Measurements from ENCODE around the gene ACAD8. TPM values are rescaled to one million over a fixed set of nuclear protein-coding genes. Genes with fewer than 3 reads are reported as not detected.

Gene ACAD8
- polyA plus RNA-seq, 1 donor (not counting 4 experiments of a cell fraction or from before 2014, with no cell fraction given) = 21.7 TPM

DNA sequence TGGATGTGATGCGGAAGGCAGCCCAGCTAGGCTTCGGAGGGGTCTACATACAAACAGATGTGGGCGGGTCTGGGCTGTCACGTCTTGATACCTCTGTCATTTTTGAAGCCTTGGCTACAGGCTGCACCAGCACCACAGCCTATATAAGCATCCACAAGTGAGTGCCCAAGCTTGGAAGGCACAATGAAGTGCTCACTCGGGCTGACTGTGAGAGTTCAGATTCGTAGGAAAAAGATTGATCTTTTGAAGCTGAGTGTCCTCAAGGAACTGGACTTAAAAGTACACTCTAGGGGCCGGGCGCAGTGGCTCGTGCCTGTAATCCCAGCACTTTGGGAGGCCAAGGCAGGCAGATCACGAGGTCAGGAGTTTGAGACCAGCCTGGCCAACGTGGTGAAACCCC lies 3.7 kb downstream of the ACAD8 start:
- H3K4me1 ChIP-seq (ENCODE audit: control insufficient read depth, extremely low read depth, insufficient read depth, low read length) = peaks cover 3% of the 10 kb centered on the region
- H3K36me3 ChIP-seq (ENCODE audit: control insufficient read depth in 2 of 2, extremely low read depth in 1 of 2, insufficient read depth in 2 of 2, low read length in 2 of 2) = peaks cover 17 to 22% of the 10 kb centered on the region in 2 experiments
- no peak overlapping the region for H2AFZ ChIP-seq (ENCODE audit: control insufficient read depth, low read length)
- H3K27ac ChIP-seq (ENCODE audit: control insufficient read depth, insufficient read depth, low read length) = no peak overlapping the region
- no peaks in the 10 kb centered on the region for H3K9me3 ChIP-seq (ENCODE audit: control insufficient read depth, low read depth, low read length)
- no peak overlapping the region for H3K9ac ChIP-seq (ENCODE audit: control insufficient read depth, extremely low read depth, insufficient read depth, low read length)
- H3K4me2 ChIP-seq (ENCODE audit: control insufficient read depth, extremely low read depth, insufficient read depth, low read depth, low read length) = no peak overlapping the region
- no peak overlapping the region for H3K4me3 ChIP-seq (ENCODE audit: control insufficient read depth in 2 of 3, extremely low read depth in 1 of 3, insufficient read depth in 2 of 3, low read depth in 1 of 3, low read length in 3 of 3)
- dilution Hi-C loops (cut with MboI; ENCODE audit: extremely low pct_ligation_motif_present, low sequenced_read_pairs) = no loop called here
- DNase-seq (ENCODE audit: low read depth, low spot score) = no peak
- H3K27me3 ChIP-seq (ENCODE audit: control insufficient read depth, extremely low read depth, insufficient read depth, low read length) = no peaks in the 10 kb centered on the region
- TF ChIP-seq EZH2 (IDR thresholded peaks at IDR 0.05; ENCODE audit: low read length) = no peak
- TF ChIP-seq, protein P1, sequence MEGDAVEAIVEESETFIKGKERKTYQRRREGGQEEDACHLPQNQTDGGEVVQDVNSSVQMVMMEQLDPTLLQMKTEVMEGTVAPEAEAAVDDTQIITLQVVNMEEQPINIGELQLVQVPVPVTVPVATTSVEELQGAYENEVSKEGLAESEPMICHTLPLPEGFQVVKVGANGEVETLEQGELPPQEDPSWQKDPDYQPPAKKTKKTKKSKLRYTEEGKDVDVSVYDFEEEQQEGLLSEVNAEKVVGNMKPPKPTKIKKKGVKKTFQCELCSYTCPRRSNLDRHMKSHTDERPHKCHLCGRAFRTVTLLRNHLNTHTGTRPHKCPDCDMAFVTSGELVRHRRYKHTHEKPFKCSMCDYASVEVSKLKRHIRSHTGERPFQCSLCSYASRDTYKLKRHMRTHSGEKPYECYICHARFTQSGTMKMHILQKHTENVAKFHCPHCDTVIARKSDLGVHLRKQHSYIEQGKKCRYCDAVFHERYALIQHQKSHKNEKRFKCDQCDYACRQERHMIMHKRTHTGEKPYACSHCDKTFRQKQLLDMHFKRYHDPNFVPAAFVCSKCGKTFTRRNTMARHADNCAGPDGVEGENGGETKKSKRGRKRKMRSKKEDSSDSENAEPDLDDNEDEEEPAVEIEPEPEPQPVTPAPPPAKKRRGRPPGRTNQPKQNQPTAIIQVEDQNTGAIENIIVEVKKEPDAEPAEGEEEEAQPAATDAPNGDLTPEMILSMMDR (optimal IDR thresholded peaks at IDR 0.05 in 1 of 3, IDR thresholded peaks at IDR 0.05 in 1 of 3, conservative IDR thresholded peaks at IDR 0.05 in 1 of 3; ENCODE audit: extremely low read depth in 1 of 3, insufficient read depth in 2 of 3, low read length in 3 of 3) = no peak
- no peaks in the 10 kb centered on the region for H4K20me1 ChIP-seq (ENCODE audit: control insufficient read depth, extremely low read depth, insufficient read depth, low read length)
- peaks cover 15% of the 10 kb centered on the region for H3K79me2 ChIP-seq (ENCODE audit: control insufficient read depth, insufficient read depth, low read length)
- peaks cover 2% of the 10 kb centered on the region for H3K9me1 ChIP-seq (ENCODE audit: control insufficient read depth, extremely low read depth, insufficient read depth, low read length)
- FAIRE-seq = no peak

DNA sequence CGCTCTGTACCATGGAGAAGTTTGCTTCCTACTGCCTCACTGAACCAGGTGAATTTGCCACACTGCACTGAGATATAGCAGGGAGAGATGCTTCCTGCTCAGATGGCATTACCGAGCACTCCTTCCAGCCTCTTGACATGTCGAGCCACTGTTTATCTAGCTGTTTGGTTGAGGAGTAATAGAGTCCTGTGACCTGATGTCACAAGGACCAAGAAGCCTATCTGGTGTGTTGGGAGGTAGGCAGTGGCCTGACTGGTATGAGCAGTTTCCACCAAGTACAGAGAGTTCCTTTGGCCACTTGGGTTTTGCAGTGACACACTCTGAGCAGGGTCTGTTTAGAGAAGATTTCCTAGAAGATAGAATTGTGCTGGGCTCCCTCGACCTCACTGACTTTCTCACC lies 5.2 kb downstream of the ACAD8 start:
- Histone ChIP-seq H3K9me1 (ENCODE audit: control insufficient read depth, extremely low read depth, insufficient read depth, low read length) (peaks cover 2% of the 10 kb centered on the region), H3K4me2 (ENCODE audit: control insufficient read depth, extremely low read depth, insufficient read depth, low read depth, low read length) (no peak overlapping the region), H3K79me2 (ENCODE audit: control insufficient read depth, insufficient read depth, low read length) (peaks cover 13% of the 10 kb centered on the region), H3K27ac (ENCODE audit: control insufficient read depth, insufficient read depth, low read length) (no peak overlapping the region), H4K20me1 (ENCODE audit: control insufficient read depth, extremely low read depth, insufficient read depth, low read length) (no peaks in the 10 kb centered on the region), H3K4me3 (ENCODE audit: control insufficient read depth in 2 of 3, extremely low read depth in 1 of 3, insufficient read depth in 2 of 3, low read depth in 1 of 3, low read length in 3 of 3) (no peak overlapping the region), H3K27me3 (ENCODE audit: control insufficient read depth, extremely low read depth, insufficient read depth, low read length) (no peaks in the 10 kb centered on the region), H3K9ac (ENCODE audit: control insufficient read depth, extremely low read depth, insufficient read depth, low read length) (no peak overlapping the region), H3K9me3 (ENCODE audit: control insufficient read depth, low read depth, low read length) (no peaks in the 10 kb centered on the region), H2AFZ (ENCODE audit: control insufficient read depth, low read length) (no peak overlapping the region), H3K36me3 (ENCODE audit: control insufficient read depth in 2 of 2, extremely low read depth in 1 of 2, insufficient read depth in 2 of 2, low read length in 2 of 2) (peaks cover 21 to 29% of the 10 kb centered on the region in 2 experiments), H3K4me1 (ENCODE audit: control insufficient read depth, extremely low read depth, insufficient read depth, low read length) (no peaks in the 10 kb centered on the region)
- TF ChIP-seq, protein P1 (optimal IDR thresholded peaks at IDR 0.05 in 1 of 3, IDR thresholded peaks at IDR 0.05 in 1 of 3, conservative IDR thresholded peaks at IDR 0.05 in 1 of 3; ENCODE audit: extremely low read depth in 1 of 3, insufficient read depth in 2 of 3, low read length in 3 of 3) = no peak
- TF ChIP-seq EZH2 (IDR thresholded peaks at IDR 0.05; ENCODE audit: low read length) = no peak
- no peak for FAIRE-seq
- dilution Hi-C loops (cut with MboI; ENCODE audit: extremely low pct_ligation_motif_present, low sequenced_read_pairs) = no loop called here
- no peak for DNase-seq (ENCODE audit: low read depth, low spot score)

Data from keratinocyte (primary cell).